ENCODE measurements around the gene STK40. TPM values are rescaled to one million over a fixed set of nuclear protein-coding genes. Genes with fewer than 3 reads are reported as not detected.

Gene STK40
- total RNA-seq, 1 experiment from 2014 or later: 25.0 TPM

DNA sequence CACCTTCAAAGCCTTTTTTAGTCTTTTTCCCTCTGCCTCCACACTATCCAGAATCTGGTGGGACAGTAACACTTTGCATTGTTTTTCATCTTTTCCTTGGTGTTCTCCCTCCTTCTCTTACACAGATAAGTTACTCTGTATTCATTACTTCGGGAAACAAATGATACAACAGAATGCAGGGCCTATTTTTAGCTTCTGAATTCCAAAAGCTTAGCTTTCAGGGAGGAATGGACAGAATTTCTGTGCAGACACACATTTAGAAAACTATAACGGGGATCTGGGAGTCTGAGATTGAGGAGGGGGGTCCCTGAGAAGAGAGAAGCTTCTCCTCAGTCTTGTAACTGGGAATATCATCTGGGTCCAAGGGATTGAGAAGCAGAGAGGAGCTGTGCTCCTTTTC, 3.5 kb upstream of the STK40 start:
- no peaks in the 10 kb centered on the region for H3K27me3 ChIP-seq (ENCODE audit: control insufficient read depth, insufficient read depth, low read length)
- no peak overlapping the region for H3K4me3 ChIP-seq (ENCODE audit: insufficient read depth, low read depth, low read length)
- H3K36me3 ChIP-seq (replicated peaks; ENCODE audit: control insufficient read depth, insufficient read depth, low read length): peaks cover 19% of the 10 kb centered on the region
- DNase-seq: no peak

DNA sequence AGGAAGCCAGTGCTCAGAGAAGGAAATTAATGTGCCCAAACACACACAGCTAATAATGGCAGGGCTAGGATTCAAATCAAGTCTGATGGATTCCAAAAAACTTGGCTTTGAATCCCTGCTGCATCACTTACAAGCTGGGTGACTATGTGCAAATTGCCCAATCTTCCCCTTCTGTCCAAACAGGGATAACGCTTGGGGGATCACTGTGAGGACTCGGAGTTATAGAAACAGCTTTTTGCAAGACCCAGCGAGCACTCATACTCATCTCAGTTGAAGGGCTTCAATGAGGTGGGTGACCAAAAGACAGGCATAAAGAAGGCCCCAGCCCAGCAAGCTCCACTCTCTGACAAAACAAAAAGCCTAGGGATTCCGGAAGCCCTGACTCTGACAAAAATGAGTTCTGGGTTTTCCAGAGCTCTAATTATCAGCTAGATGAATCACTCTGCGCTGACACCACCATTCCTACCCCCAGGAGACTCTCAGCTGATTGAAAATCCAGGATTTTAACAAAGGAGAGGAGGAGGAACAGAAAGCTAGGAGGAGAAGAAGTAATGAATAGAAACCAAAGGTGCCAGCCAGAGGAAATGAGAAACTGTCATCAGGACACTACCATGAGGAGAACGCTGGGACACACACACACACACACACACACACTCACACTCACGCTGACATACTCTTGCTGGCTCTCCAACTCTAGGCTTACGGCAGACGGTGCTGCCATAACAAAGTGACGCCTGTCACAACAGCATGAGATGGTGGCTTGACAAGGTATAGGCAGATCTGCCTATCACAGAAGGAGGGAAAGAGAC, 1.6 kb upstream of the STK40 start:
- Histone ChIP-seq H3K36me3 (replicated peaks; ENCODE audit: control insufficient read depth, insufficient read depth, low read length) (peaks cover 8% of the 10 kb centered on the region), H3K27me3 (ENCODE audit: control insufficient read depth, insufficient read depth, low read length) (no peaks in the 10 kb centered on the region), H3K4me3 (ENCODE audit: insufficient read depth, low read depth, low read length) (no peak overlapping the region; the same call in 1 of the 2 replicates)
- no peak for DNase-seq

DNA sequence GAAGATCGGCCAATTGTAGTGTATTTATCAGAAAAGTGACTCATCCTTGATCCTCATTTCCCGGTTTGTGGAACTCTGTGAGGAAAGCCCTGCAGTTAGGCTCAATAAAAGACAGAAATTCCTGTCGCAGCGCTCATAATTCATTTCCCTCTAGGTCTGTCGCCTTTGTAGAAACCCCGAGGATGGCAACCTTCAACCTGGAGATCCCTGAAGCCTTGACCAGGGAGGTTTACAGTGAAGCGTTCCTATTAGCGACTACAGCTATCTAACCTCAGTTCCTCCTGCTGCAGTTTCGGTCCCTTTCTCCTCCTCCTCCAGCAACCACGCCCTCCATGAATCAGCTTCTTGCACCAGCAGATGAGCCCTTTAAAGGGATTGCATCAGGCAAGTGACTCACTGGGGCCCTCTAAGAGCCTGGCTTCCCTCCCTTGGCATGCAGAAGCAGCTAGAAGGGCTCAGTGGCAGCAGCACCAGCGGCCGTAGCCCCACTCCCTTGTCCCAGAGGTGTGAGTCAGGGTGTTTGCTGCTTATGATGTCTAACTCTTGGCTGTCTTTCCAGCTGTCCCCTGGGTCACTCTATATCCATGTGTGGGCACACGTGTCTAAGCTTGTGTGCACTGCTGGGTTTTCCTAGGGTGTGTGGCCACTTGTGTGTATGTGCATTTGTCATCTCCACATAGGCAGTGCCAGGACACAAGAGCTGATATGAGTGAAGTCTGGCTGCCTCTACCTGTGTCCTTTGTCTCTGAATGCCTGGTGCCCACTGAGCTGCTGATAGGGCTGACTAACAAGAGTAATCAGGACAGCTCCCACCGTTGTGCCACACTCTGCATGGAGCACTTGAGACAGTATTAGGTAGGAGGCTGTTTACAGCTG, 779 bp upstream of the STK40 start:
- no peaks in the 10 kb centered on the region for H3K27me3 ChIP-seq (ENCODE audit: control insufficient read depth, insufficient read depth, low read length)
- H3K4me3 ChIP-seq (ENCODE audit: insufficient read depth, low read depth, low read length): peak overlapping the region; percentile 46
- H3K36me3 ChIP-seq (replicated peaks; ENCODE audit: control insufficient read depth, insufficient read depth, low read length): peaks cover 5% of the 10 kb centered on the region
- peak; percentile 86 for DNase-seq

DNA sequence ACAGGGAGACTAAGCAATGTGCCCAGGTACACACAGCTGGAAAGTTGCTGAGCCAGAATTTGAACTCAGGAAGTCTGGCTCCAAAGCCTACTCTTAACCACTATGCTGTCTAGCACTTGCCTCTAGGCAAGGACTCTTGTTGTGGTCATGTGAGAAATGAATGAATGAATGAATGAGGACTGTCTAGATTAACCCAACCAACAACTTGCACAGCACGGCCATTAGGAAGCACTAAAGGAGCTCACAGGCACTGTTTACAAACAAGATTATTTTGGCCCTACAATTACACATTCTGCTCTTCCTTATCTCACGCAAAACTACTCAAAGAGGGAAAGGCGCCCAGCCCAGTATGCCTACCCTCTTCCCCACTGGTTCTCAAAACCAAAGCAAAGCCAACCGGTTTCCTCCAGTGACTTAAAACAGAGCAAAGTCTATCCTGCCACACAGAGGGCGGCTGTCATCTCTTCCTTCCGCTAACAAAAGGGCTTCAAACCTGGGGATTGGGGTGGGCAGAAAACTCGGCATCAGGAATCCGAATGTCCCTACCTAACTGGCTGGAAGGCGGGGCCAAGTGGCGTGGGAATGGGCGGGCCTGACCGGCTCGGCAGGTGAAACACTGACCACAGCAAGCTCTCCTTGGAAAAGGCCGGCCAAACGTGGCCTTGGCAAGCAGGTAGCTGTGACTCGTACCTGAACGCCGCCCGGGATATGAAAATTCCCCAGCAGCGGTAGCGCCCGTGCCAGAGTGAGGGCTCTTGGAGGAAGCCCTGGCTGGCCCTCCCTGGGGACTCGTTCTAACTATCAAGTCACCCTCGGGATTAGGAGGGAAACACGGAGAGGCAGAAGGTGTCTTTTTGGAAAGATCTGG, 948 bp downstream of the STK40 start:
- H3K36me3 ChIP-seq (replicated peaks; ENCODE audit: control insufficient read depth, insufficient read depth, low read length): peaks cover under 1% of the 10 kb centered on the region
- H3K27me3 ChIP-seq (ENCODE audit: control insufficient read depth, insufficient read depth, low read length): no peaks in the 10 kb centered on the region
- peak overlapping the region; percentile 88 for H3K4me3 ChIP-seq (ENCODE audit: insufficient read depth, low read depth, low read length)
- DNase-seq: peak; percentile 66

DNA sequence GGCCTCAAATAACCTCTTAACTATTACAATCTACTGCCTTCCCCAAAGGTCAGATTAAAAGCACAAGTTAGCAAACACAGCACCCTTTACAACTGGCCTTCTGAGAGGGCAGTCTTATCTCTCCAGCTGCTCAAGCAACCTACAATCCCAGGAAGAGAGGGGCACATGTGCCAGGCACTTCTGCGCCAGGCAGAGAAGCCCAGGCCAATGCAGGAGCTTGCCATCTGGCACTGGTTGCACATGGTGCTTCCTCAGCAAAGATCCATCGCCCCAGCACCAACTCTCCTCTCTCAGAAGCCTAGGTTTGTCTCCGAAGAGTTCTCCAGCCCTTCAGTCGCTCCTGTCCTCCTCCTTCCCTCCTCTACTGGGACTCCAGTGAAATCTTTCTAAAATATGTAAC, 2.5 kb downstream of the STK40 start:
- no peak for DNase-seq
- Histone ChIP-seq H3K27me3 (ENCODE audit: control insufficient read depth, insufficient read depth, low read length) (no peaks in the 10 kb centered on the region), H3K4me3 (ENCODE audit: insufficient read depth, low read depth, low read length) (no peak overlapping the region), H3K36me3 (replicated peaks; ENCODE audit: control insufficient read depth, insufficient read depth, low read length) (no peaks in the 10 kb centered on the region; the same call in 1 of the 2 replicates)

DNA sequence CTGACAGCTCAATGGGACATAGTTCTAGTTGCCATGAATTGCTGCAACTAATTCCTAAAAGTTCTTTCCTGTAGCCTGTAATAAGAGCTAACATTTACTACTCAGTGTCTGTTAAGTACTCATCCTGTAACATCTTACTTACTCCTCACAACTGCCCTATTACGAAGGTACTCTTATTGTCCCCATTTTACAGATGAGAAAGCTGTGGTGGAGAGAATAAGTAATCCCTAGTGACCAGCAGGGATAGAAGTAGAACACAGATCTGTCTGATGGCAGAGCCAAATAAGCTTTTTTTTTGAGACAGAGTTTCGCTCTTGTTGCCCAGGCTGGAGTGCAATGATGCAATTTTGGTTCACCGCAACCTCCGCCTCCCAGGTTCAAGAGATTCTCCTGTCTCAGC, 3.1 kb downstream of the STK40 start:
- H3K27me3 ChIP-seq (ENCODE audit: control insufficient read depth, insufficient read depth, low read length): no peaks in the 10 kb centered on the region
- peaks cover 1% of the 10 kb centered on the region for H3K36me3 ChIP-seq (replicated peaks; ENCODE audit: control insufficient read depth, insufficient read depth, low read length)
- DNase-seq: no peak
- no peak overlapping the region for H3K4me3 ChIP-seq (ENCODE audit: insufficient read depth, low read depth, low read length)

DNA sequence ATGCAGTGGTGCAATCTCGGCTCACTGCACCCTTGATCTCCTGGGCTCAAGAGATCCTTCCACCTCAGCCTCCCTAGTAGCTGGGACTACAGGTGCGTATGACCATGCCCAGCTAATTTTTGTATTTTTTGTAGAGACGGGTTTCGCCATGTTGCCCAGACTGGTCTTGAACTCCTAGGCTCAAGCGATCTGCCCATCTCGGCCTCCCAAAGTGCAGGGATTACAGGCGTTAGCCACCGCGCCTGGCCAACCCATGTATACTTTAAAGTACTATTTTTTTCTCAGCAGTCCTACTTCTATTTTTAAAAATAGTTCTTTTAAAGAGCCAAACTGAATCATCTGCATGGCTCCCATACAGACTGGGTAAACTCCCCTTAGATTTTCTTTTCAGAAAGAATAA, 3.5 kb downstream of the STK40 start:
- no peak for DNase-seq

DNA sequence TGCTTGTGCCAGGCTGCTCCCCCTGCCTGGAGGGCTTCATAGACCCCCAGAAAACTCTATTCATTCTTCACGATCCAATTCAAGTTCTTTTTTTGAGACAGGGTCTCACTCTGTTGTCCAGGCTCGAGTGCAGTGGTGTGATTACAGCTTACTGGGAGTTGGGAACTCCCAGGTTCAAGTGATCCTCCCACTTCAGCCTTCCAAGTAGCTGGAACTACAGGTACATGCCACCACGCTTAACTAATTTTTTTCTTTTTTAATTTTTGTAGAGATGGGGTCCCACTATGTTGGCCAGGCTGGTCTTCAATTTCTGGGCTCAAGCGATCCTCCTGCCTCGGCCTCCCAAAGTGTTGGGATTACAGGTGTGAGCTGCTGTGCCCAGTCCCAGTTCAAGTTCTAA, 4.3 kb downstream of the STK40 start:
- peaks cover 1% of the 10 kb centered on the region; the same call in 1 of the 2 replicates for H3K36me3 ChIP-seq (replicated peaks; ENCODE audit: control insufficient read depth, insufficient read depth, low read length)
- no peak overlapping the region for H3K4me3 ChIP-seq (ENCODE audit: insufficient read depth, low read depth, low read length)
- DNase-seq: no peak
- H3K27me3 ChIP-seq (ENCODE audit: control insufficient read depth, insufficient read depth, low read length): no peaks in the 10 kb centered on the region

More for the DNA sequence above, 3.5 kb downstream of the STK40 start:
- Histone ChIP-seq H3K4me3 (ENCODE audit: insufficient read depth, low read depth, low read length) (no peak overlapping the region), H3K27me3 (ENCODE audit: control insufficient read depth, insufficient read depth, low read length) (no peaks in the 10 kb centered on the region), H3K36me3 (replicated peaks; ENCODE audit: control insufficient read depth, insufficient read depth, low read length) (peaks cover 1% of the 10 kb centered on the region)

DNA sequence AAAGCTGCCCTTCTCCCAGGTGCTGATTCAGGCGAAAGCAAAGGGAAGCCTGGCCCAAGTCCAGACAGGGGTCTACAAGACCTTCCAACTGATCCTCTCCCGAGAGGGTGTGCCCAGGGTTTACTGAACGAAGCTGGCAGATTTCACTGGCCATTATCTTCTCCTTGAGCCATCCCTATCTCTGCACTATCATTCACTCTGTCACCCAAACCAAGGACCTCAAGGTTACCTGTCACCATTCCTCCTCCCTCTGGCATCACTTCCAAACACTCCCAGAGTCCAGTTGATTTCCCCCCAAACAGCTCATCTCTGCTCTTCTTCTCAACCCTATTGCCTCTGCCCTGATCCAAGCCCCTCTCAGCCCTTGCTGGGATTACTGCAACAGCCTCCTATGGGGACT, 4.9 kb downstream of the STK40 start:
- Histone ChIP-seq H3K4me3 (ENCODE audit: insufficient read depth, low read depth, low read length) (no peak overlapping the region), H3K27me3 (ENCODE audit: control insufficient read depth, insufficient read depth, low read length) (no peaks in the 10 kb centered on the region), H3K36me3 (replicated peaks; ENCODE audit: control insufficient read depth, insufficient read depth, low read length) (peaks cover 1% of the 10 kb centered on the region; the same call in 1 of the 2 replicates)
- no peak for DNase-seq

DNA sequence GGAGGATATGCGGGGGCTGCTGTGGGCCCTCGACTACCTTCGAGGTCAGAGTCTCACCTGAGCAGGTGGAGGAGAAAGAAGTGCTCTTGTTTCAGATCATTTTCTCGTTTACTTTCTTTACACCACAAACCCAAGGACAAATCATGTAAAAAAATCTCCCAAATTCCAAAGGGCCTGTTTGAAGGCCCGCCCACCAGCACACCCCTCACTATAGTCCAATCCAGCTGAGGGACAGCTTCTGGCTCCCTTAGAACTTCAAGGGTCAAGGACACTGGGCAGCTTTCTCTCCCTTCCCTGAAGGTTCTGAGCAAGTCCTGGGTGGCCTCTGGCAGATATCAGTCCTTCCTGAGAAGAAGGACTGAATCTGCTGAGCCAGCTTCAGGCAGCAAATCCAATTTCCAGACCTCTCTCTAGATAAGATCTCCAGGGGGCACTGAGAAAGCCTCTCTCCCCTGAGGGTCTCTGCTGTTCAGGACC, 5.5 kb downstream of the STK40 start:
- no peak for DNase-seq
- H3K27me3 ChIP-seq (ENCODE audit: control insufficient read depth, insufficient read depth, low read length): no peaks in the 10 kb centered on the region
- H3K4me3 ChIP-seq (ENCODE audit: insufficient read depth, low read depth, low read length): no peak overlapping the region
- H3K36me3 ChIP-seq (replicated peaks; ENCODE audit: control insufficient read depth, insufficient read depth, low read length): peaks cover 1% of the 10 kb centered on the region; the same call in 1 of the 2 replicates

DNA sequence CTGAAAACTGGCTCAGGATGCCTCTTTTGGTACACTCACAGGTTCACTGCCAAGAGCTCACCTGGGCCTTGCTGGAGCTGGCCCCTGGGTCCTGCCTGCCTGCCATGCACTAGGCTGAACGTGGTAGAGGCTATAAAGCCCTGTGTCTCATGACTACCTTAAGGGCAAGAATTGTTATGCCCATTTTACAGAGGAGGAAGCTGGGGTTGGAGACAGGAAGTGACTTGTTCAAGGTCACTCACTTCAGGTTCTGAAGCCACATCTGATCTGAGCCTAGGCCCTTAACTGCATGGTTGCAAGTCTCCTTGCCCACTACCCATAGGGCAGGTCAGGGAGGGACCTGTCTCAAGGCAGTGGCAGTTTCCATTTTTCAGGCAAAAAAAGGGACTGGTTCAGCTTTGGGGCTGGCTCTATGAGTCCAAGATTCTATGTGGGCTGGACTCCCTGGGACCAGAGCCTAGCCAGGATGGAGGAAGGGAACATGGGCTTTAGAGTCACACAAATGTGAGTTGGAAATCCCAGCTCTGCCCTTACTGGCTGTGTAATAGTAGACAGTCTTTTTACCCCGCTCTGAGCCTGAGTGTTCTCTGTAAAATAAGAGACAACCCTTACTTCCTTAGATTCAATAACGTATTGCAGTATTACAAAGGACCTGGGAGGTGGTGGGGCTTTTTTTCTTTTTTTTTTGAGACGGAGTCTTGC, 7.8 kb downstream of the STK40 start:
- no peak for DNase-seq
- Histone ChIP-seq H3K4me3 (ENCODE audit: insufficient read depth, low read depth, low read length) (no peak overlapping the region), H3K27me3 (ENCODE audit: control insufficient read depth, insufficient read depth, low read length) (no peaks in the 10 kb centered on the region), H3K36me3 (replicated peaks; ENCODE audit: control insufficient read depth, insufficient read depth, low read length) (peaks cover 3% of the 10 kb centered on the region)

DNA sequence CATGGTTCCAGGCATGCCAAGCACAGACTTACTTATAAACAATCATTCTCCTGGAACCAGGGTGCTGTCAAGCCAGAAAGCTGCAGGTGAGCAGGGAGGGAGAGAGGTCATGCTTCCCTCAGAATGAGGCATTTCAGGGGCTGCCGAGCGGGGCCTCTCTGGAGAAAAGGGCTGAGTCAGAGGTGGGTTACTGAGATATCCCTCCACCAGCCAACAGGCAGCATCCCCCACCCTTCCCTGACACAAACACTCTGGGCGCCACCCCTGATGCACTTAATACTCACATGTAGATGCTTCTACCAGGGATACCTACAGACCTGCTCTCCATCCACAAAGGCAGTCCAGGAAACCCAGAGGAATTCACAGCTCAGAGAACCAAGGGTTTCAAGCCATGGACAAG, 13.1 kb downstream of the STK40 start:
- peaks cover 2% of the 10 kb centered on the region for H3K36me3 ChIP-seq (replicated peaks; ENCODE audit: control insufficient read depth, insufficient read depth, low read length)
- H3K27me3 ChIP-seq (ENCODE audit: control insufficient read depth, insufficient read depth, low read length): no peaks in the 10 kb centered on the region
- no peak overlapping the region for H3K4me3 ChIP-seq (ENCODE audit: insufficient read depth, low read depth, low read length)
- peak; percentile 63 for DNase-seq

DNA sequence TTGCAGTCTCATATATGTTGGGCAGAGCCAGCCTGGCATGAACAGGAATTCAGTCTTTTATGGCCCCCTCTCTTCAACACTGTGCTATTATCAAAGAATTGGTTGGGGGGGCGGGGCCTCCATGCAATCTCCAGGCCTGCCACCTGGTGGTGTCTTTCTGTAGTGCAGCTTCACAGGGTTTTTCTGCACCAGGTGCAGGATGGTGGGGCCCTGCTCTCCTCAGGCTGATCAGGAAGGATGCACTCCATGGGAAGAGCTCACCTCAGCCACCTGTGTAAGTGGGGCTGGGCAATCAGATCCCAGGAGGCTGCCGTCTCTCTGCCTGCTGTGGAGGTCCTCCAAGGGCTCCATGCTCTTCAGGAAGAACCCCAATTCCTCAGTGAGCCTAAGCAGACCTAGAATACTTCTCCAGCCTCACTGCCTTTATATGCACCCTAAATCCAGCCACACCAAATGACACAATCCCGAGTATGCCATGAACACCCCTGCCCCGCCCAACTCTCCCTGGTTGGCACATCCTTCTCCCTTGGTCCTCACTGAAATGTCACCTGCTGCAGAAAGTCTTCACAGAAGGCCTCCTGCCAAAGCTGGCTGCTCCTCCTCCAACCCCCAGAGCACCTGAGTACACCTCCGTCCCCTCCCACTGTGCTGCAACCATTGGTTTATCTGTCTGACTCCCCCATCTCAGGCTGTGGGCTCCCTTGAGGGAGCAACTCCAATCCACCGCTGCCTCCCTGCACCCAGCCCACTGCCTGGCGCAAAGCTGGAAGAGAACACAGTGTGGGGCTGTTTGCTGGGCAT, 16.5 kb downstream of the STK40 start:
- H3K36me3 ChIP-seq (replicated peaks; ENCODE audit: control insufficient read depth, insufficient read depth, low read length): no peaks in the 10 kb centered on the region; the same call in none of the 2 replicates
- DNase-seq: peak; percentile 95
- H3K27me3 ChIP-seq (ENCODE audit: control insufficient read depth, insufficient read depth, low read length): no peaks in the 10 kb centered on the region
- H3K4me3 ChIP-seq (ENCODE audit: insufficient read depth, low read depth, low read length): no peak overlapping the region

Data from H7 (cell line).